Astrocyte of the spinal cord (primary cell): ENCODE measurements around the gene PACS1.

Experiments
- DNase-seq: peaks from one replicate; pipeline ENCODE4 v3.0.0; 2011; ENCODE audit warnings: low read depth, low spot score
- H3K4me3 ChIP-seq: 2 replicates; pipeline ENCODE4 v1.5.1; 2011; ENCODE audit warnings: low read depth, mild to moderate bottlenecking, low read length, moderate library complexity
- CTCF ChIP-seq: IDR thresholded peaks from 2 replicates; pipeline ENCODE4 v1.5.1; 2012; ENCODE audit warnings: low read depth, mild to moderate bottlenecking, low read length, inconsistent platforms
- in situ Hi-C: cut with HindIII; loops from 2 replicates; pipeline ENCODE4 v1.10.0; 2017; ENCODE audit warnings: low sequenced_read_pairs

PACS1 gene

GRCh38 chr11:66230156-66230555 is 160.1 kb downstream of the PACS1 start:
- no peak for DNase-seq
- H3K4me3 ChIP-seq = no peak overlapping the region
- no peak for TF ChIP-seq CTCF
- in situ Hi-C loops = no loop called here

GRCh38 chr11:66230978-66231377 is 160.9 kb downstream of the PACS1 start:
- no peak overlapping the region for H3K4me3 ChIP-seq
- in situ Hi-C loops = no loop called here
- TF ChIP-seq CTCF = no peak
- no peak for DNase-seq

- H3K4me3 ChIP-seq = no peak overlapping the region
- no peak for DNase-seq
- no peak for TF ChIP-seq CTCF
- in situ Hi-C loops = no loop called here
Observed at GRCh38 chr11:66231561-66231960, 161.5 kb downstream of the PACS1 start.

- in situ Hi-C loops = no loop called here
- no peak for TF ChIP-seq CTCF
- H3K4me3 ChIP-seq = no peak overlapping the region
Observed at GRCh38 chr11:66232769-66233168, 162.7 kb downstream of the PACS1 start.

GRCh38 chr11:66233301-66233700 is 163.2 kb downstream of the PACS1 start:
- in situ Hi-C loops = no loop called here
- no peak for TF ChIP-seq CTCF
- H3K4me3 ChIP-seq = no peak overlapping the region
- no peak for DNase-seq

More at GRCh38 chr11:66232769-66233168, 162.7 kb downstream of the PACS1 start:
- no peak for DNase-seq

- no peak for TF ChIP-seq CTCF
- DNase-seq = no peak
- no peak overlapping the region for H3K4me3 ChIP-seq
- in situ Hi-C loops = no loop called here
Observed at GRCh38 chr11:66235141-66235540, 165.1 kb downstream of the PACS1 start.

GRCh38 chr11:66237867-66238266 is 167.8 kb downstream of the PACS1 start:
- no peak overlapping the region for H3K4me3 ChIP-seq
- in situ Hi-C loops = no loop called here
- TF ChIP-seq CTCF = no peak
- DNase-seq = no peak
